SU-DHL-6 (cell line): ENCODE measurements around the gene ACO2.
A peak's percentile ranks its signal among the peaks of the same experiment; 100 is the strongest.

ENCODE experiments used
- H2AFZ ChIP-seq: fragments of 200-600 bp; sonication (generic); 2 replicates; pipeline ENCODE4 v1.6.1; 2014; ENCODE audit warnings: low read depth, mild to moderate bottlenecking, moderate library complexity, mixed read lengths, antibody characterized with exemption, low read length; ENCODE audit not compliant: severe bottlenecking
- H3F3A ChIP-seq: fragments of 200-600 bp; shearing (Covaris generic); 2 replicates; pipeline ENCODE4 v1.6.0; 2016; ENCODE audit warnings: antibody characterized with exemption, mild to moderate bottlenecking; ENCODE audit not compliant: insufficient read depth
- H3K27ac ChIP-seq: fragments of 200-600 bp; sonication (generic); 2 replicates; pipeline ENCODE4 v1.5.1; 2016; ENCODE audit warnings: low read depth, mild to moderate bottlenecking, low read length, moderate library complexity, mixed read lengths
- H3K27me3 ChIP-seq: fragments of 200-600 bp; sonication (generic), shearing (Covaris generic); 2 replicates; pipeline ENCODE4 v1.6.0; 2014; ENCODE audit warnings: mild to moderate bottlenecking, low read length
- H3K36me3 ChIP-seq: fragments of 200-600 bp; sonication (generic); 2 replicates; pipeline ENCODE4 v1.6.1; 2014; ENCODE audit warnings: mild to moderate bottlenecking, low read length, mixed read lengths
- H3K4me2 ChIP-seq: fragments of 300-600, 200-600 bp; shearing (Covaris generic), sonication (generic); 2 replicates; pipeline ENCODE4 v1.6.0; 2014; ENCODE audit warnings: low read length, low read depth, mild to moderate bottlenecking; ENCODE audit not compliant: poor library complexity, severe bottlenecking
- H3K4me3 ChIP-seq: fragments of 200-600 bp; sonication (generic); 2 replicates; pipeline ENCODE4 v1.5.1; 2014; ENCODE audit warnings: antibody characterized with exemption, low read length, mild to moderate bottlenecking, mixed read lengths; ENCODE audit not compliant: insufficient read depth, poor library complexity, severe bottlenecking
- H3K79me2 ChIP-seq: fragments of 200-600 bp; sonication (generic); 2 replicates; pipeline ENCODE4 v1.6.1; 2014; ENCODE audit warnings: mild to moderate bottlenecking, low read length, moderate library complexity; ENCODE audit not compliant: insufficient read depth
- H3K9ac ChIP-seq: fragments of 200-600 bp; sonication (generic); 2 replicates; pipeline ENCODE4 v1.7.0; 2014; ENCODE audit warnings: mild to moderate bottlenecking, low read length
- H3K9me2 ChIP-seq: fragments of 200-600 bp; sonication (generic); replicated peaks from 2 replicates; pipeline ENCODE4 v1.6.1; 2014; ENCODE audit warnings: low read length; ENCODE audit not compliant: insufficient read depth
- H3K9me3 ChIP-seq: fragments of 200-600 bp; sonication (generic); 2 replicates; pipeline ENCODE4 v1.6.1; 2014; ENCODE audit warnings: low read length, mixed read lengths; ENCODE audit not compliant: insufficient read depth
- H4K20me1 ChIP-seq: fragments of 200-600 bp; sonication (generic); 2 replicates; pipeline ENCODE4 v1.6.1; 2014; ENCODE audit warnings: low read depth, mild to moderate bottlenecking, antibody characterized with exemption, low read length, moderate library complexity, mixed read lengths
- CTCF ChIP-seq: fragments of 200-600 bp; sonication (generic); IDR thresholded peaks from one replicate; pipeline ENCODE4 v1.5.1; 2017; ENCODE audit warnings: antibody characterized with exemption, mild to moderate bottlenecking, low read length, moderate library complexity; ENCODE audit not compliant: insufficient read depth, poor library complexity, severe bottlenecking
- EZH2phosphoT487 ChIP-seq: fragments of 200-600 bp; sonication (generic), shearing (Covaris generic); conservative IDR thresholded peaks from 2 replicates; pipeline ENCODE4 v1.6.1; 2018; ENCODE audit warnings: mild to moderate bottlenecking, antibody characterized with exemption, low read length, moderate library complexity, mixed read lengths

ACO2 gene

GRCh38 chr22:41539146-41540005, 70.5 kb downstream of the ACO2 start:
- H3F3A ChIP-seq: no peaks in the 10 kb centered on the region
- 0 out of 2 replicates have a peak, but pooled peaks cover 4% of the 10 kb centered on the region for H3K36me3 ChIP-seq
- no peak overlapping the region for H3K4me2 ChIP-seq
- H3K27ac ChIP-seq: no peak overlapping the region
- no peak overlapping the region for H3K4me3 ChIP-seq
- no peaks in the 10 kb centered on the region for H3K9me3 ChIP-seq
- H3K27me3 ChIP-seq: no peaks in the 10 kb centered on the region
- H3K79me2 ChIP-seq: peaks cover 62% of the 10 kb centered on the region
- H2AFZ ChIP-seq: no peak overlapping the region
- H3K9ac ChIP-seq: no peak overlapping the region
- no peaks in the 10 kb centered on the region for H4K20me1 ChIP-seq
- TF ChIP-seq CTCF: no peak
- TF ChIP-seq EZH2phosphoT487: no peak
- H3K9me2 ChIP-seq: no peaks in the 10 kb centered on the region

- Histone ChIP-seq H3K4me3 (no peak overlapping the region), H3K4me2 (no peak overlapping the region), H3K79me2 (peaks cover 62% of the 10 kb centered on the region), H4K20me1 (no peaks in the 10 kb centered on the region), H3F3A (peaks cover 5% of the 10 kb centered on the region; the same call in 1 of the 2 replicates), H3K9me2 (no peaks in the 10 kb centered on the region), H3K27ac (no peak overlapping the region), H3K9ac (no peak overlapping the region), H2AFZ (no peak overlapping the region), H3K36me3 (0 out of 2 replicates have a peak, but pooled peaks cover 4% of the 10 kb centered on the region), H3K9me3 (no peaks in the 10 kb centered on the region), H3K27me3 (no peaks in the 10 kb centered on the region)
- TF ChIP-seq CTCF (no peak), EZH2phosphoT487 (no peak)
Measured at GRCh38 chr22:41540006-41540315, 71.0 kb downstream of the ACO2 start.

GRCh38 chr22:41540365-41540764, 71.4 kb downstream of the ACO2 start:
- TF ChIP-seq EZH2phosphoT487: no peak
- TF ChIP-seq CTCF: no peak
- 0 out of 2 replicates have a peak overlapping the region, but pooled peaks have one; percentile 21 for H3K9ac ChIP-seq

More at GRCh38 chr22:41540365-41540764, 71.4 kb downstream of the ACO2 start:
- H2AFZ ChIP-seq: no peak overlapping the region
- H3K27ac ChIP-seq: no peak overlapping the region
- no peaks in the 10 kb centered on the region for H3K9me3 ChIP-seq
- H3F3A ChIP-seq: peaks cover 8% of the 10 kb centered on the region; the same call in 1 of the 2 replicates
- 0 out of 2 replicates have a peak, but pooled peaks cover 4% of the 10 kb centered on the region for H3K36me3 ChIP-seq
- no peaks in the 10 kb centered on the region for H4K20me1 ChIP-seq
- no peaks in the 10 kb centered on the region for H3K9me2 ChIP-seq
- H3K4me2 ChIP-seq: no peak overlapping the region
- H3K4me3 ChIP-seq: no peak overlapping the region
- H3K79me2 ChIP-seq: peaks cover 62% of the 10 kb centered on the region
- no peaks in the 10 kb centered on the region for H3K27me3 ChIP-seq
